Endometrial microvascular endothelial cells (primary cell): ENCODE results near the gene PNPLA5. TPM values are rescaled to one million over a fixed set of nuclear protein-coding genes. Genes with fewer than 3 reads are reported as not detected.

Experiments used
- in situ Hi-C: cut with HindIII; loops from 2 replicates; pipeline ENCODE4 v1.10.0; 2017; ENCODE audit warnings: low sequenced_read_pairs, low pct_unique_long_range_greater_than_20kb; ENCODE audit errors: inconsistent ontology term
- total RNA-seq: library from RNA; depleted of rRNA; stranded (reverse); fragments of >200 nt; gene quantifications from one replicate; pipeline ENCODE4 v1.2.3, GENCODE V29; 2015; ENCODE audit errors: inconsistent ontology term

The PNPLA5 gene
- total RNA-seq, 1 donor from 2014 or later, result not detected

DNA sequence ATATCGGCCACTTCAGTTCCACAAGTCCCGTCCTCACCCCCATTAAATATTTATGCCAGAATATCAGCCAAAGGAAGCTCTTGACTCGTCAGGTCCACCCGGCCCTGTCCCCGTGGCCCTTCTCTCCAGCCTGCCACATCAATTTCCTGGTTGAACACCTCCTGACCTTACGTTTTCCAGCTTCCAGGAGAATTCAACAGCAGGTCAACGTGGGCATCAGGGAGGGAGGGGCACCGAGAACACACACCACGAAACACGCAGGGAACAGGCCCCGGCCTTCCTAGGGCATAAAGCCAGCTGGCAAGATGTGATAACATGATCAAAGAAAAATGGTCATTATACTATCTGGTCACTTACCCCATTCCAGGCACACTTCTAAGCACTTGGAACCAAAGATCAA is 44.8 kb downstream of the PNPLA5 start:
- in situ Hi-C loops, result no loop called here

DNA sequence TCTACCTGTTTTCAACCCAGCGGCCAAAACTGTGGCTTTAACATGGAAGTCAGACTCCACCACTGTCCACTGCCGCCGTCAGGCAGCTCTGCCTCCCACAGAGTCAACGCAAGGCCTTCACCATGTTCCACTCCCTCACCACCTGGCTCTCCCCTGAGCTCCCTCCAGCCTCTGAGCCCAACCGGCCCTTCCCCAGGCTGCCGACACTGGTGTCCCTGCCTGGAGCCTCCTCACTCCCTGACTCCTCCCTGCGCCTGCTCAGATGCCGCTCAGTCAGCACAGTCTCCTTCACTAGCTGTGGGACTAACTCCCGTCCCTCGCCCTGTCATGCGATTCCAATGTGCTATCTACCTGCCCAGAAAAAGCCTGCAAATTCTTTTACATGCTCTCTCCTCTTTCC is 45.8 kb downstream of the PNPLA5 start:
- in situ Hi-C loops, result no loop called here

DNA sequence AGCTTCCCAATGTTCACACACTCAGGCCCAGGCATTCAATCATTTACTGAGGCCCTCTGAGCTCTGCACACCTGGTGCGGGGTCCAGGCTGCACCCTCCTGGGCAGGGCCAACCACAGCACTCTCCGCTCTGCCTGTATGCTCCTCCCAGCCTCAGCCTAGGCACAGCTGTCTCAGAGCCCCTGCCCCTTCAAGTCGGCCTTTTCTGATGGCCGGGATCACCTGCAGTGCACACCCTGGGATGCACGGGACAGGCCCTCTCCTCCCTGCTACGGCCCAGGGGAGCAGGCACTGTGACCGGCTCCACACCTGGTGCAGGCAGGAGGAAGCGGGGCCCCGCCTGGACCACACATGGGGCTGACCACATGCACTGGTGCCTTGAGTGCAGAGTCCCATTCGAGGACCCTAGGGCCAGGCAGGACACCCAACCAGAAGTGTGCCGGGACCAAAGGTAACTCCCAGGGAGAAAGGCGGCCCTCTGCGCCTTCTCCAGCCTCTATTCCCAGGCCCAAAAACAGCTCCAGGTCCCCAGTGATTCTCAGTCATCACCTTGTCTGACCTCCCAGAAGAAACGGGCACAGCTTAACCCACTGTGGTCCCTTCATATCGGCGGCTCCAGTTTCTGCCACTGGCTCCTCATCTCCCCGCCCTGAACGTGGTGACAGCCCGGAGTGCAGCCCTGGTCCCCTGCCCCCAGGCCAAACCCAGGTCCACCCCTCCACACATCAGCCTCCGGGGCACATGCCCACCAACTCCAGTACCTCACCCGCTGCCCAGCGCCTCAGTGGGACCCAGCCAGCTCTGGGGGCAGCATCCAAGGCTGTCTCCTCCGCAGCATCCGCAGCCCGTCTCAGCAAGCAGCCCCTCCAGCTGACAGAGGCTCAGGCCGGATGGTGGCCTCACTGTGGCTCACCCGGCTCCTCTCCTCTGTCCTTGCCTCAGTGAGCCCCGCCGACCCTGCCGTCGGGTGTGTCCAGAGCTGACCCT is 47.0 kb downstream of the PNPLA5 start:
- in situ Hi-C loops, result no loop called here

DNA sequence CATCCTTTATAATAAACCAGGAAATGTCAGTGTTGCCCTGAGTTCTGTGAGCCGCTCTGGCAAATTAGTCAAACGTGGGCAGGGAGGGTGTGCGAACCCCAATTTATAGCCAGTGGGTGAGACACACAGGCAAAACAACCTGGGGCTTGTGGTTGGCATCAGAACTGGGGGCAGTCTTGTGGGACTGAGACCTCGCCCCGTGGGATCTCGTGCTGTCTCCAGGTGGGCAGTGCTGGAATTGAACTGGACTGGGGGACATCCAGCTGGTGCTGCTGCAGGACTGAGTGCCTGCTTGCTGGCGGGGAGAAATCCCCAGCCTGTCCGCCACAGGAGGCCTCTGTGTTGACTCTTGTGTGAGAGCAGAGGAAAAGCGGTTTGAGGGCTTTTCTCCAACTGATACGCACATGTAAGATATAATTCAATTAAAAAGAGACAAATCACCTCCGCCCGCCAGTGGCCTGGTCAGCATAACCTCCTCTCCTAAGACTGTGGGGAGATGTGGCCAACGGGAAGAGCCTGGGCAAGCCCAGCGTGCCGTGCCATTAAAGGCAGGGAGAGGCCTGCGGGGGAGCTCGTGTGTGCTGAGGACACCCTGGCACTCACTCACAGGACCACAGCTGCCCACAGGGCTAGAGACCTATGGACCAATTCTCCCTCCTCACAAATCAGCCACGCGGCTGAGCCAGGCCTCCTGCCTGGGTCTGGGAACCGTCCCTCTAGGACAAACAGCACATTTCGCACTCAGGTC is 47.9 kb downstream of the PNPLA5 start:
- in situ Hi-C loops, result no loop called here

DNA sequence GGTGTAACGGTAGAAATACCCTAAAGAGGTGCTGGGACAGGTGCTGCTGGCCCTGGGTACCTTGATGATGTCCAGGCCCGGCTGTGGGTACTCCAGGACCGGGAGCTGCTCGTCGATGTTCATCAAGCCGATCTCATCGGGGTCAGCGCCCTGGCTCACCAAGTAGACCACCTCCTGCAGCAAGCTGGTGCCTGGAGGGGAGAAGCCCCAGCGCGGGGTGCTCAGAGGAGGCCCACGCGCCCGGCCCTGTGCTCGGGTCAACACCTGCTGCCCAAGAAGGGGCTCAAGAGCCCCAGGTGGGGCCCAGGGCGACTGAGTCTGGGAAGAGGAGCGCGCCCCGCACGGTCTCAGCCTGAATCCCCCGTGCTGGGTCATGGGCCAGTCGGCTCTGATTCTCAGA is 50.1 kb downstream of the PNPLA5 start:
- in situ Hi-C loops, result no loop called here

DNA sequence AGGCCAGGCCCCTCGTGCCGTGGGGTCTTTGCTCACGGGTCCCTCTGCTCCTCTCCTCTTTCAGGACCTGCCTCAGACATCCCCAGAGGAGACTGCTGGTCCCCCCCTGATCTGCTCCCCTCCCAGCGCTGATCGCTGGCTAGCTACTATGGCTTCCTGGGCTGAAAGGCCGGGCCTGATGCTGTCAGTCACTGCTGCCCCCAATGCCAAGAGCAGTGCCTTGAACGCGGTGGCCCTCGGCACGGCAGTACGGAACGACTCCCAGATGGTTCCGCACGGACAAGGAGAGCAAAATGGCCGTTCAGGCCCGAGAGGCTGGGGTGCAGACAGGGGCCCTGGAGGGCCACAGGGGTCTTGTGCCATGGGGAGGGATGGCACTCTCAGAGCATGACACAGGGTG is 51.0 kb downstream of the PNPLA5 start:
- in situ Hi-C loops, result no loop called here

DNA sequence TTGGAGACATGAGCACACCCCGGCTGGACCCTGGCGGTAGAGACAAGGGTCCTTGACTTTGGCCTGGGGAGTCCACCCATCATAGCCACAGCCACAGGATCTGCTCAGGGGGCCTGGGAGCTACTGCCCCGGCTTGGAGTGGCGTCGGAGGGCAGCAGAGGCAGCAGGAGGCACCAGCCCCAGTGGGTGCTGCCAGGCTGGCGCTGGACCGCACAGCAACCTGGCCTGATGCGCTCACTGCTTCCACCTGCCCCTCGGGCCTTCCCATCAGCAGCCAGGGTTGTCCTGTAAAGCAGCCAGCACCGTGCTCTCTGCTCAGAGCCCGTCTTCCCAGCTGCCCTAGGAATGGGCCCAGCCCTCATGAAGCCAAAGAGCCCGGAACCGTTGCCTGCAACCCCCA is 51.4 kb downstream of the PNPLA5 start:
- in situ Hi-C loops, result no loop called here

DNA sequence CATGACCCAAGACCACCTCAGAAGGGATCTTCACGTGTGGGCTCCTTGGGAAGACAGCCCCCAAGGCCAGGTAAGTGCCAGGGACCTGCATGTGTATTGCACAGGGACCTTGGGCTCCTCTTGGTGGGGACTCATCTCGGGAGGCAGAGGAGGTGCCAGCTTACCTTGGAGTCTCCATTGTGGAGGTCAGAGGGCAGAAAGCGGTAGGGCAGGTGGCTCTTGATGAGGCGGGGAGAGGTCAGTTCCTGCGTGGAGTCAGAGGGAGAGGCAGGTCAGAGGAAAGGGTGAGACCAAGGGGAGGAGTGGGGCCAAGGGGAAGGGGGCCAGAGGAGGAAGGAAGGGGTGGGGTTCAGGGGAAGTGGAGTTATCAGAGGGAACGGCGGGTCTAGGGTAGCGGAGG is 52.0 kb downstream of the PNPLA5 start:
- in situ Hi-C loops, result no loop called here

DNA sequence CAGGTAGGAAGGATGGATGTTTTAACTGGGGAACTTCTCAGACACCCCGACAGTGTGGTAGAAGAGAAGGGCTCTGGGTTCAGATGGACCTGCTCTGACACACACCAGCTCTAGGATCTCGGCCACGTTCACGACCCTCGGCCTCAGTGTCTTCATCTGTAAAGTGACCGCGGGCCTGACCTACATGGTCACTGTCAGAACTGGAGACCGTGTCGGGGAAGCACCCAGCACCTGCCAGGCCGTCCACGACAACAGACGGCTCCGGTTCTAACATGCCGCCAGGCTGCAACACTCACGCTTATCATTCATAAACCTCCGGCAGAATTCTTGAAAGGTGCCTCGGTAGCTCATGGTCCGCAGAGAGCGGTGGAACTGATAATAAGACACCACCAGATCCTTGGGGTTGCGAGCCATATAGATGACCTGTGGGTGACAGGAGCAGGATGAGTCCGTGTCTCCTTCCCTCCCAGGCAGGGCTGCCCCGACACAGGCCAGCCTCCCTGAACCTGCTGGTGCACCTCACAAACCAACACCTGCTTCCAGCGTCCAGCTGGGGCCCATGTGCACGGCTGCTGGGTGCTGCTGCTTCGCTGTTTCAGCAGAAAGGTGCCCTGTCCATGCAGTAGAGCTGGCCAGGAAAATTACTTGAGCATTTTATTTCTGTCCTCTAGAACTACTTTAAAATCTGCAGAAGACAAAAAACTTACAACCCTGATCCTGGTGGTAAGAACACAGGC is 53.1 kb downstream of the PNPLA5 start:
- in situ Hi-C loops, result no loop called here

DNA sequence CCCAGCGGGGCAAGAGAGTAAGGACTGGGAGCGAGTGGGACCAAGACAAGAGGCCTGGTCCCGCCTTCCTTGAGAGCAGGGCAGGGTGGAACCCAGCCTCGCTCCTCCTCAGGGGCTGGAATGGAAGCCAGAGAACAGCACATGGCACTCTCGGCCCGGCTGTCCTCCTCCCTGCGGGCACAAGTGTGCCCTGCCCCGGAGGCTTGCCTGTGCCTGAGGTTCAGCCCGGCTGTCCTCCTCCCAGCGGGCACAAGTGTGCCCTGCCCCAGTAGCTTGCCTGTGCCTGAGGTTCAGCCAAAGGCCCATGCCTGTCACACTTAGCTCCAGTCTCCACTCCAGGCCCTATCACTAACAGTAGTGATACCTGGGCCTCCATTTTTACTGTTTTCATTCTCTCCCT is 53.7 kb downstream of the PNPLA5 start:
- in situ Hi-C loops, result no loop called here

DNA sequence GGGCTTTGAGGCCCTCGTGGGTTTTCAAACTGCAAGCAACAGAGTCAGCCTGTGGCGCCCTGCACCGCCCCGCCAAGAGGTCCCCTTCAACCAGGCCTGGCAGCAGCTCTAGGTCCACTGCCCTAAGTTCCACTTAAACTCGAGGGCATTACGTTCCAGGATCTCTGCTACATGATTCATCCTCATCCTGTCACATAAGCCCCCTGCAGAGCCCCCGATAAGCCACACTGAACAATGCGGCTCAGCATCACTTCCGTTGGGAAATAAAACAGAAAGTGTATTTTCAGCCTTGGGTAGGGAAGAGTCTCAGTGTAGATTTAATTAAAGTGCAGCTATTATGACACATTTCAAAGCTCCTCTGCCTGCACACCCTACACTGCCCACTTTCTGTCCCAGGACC is 54.1 kb downstream of the PNPLA5 start:
- in situ Hi-C loops, result no loop called here

DNA sequence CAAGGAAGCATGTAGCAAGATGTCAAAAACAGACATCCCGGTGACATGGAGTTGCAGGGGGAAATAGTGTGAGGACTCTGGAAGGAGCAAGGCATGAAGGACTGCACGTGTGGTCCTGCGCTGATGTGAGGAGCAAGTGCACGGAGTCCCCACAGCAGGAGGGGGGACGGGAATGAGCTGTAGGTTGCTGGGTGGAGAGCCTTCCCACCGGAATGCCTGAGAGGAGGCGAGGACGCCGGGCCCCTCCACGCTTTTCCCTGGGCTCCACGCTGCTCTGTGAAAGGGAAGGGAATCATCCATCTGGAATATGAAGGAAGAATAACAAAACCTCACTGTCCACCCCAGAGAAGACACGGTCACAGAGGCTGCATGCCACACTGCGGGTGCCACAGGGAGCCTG is 56.1 kb downstream of the PNPLA5 start:
- in situ Hi-C loops, result no loop called here

DNA sequence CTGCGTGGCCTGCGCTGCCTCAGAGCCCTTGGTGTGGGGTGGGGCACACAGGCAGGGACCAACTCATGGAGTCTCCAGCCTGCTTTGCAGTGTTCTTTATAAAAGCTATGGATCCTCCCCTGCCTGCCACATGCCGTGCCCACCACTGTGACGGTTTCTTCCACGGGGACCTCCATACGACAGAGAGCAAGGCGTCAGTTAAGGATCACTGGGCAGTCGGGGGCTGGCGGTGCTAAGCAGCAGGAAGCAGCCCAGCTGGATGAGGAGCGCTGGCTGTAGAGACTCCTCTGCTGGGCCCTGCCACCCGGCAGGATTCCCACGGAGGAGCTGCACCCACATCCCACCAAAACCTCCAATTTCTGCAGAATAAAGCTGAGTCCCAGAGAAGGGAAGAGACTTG is 56.6 kb downstream of the PNPLA5 start:
- in situ Hi-C loops, result no loop called here

DNA sequence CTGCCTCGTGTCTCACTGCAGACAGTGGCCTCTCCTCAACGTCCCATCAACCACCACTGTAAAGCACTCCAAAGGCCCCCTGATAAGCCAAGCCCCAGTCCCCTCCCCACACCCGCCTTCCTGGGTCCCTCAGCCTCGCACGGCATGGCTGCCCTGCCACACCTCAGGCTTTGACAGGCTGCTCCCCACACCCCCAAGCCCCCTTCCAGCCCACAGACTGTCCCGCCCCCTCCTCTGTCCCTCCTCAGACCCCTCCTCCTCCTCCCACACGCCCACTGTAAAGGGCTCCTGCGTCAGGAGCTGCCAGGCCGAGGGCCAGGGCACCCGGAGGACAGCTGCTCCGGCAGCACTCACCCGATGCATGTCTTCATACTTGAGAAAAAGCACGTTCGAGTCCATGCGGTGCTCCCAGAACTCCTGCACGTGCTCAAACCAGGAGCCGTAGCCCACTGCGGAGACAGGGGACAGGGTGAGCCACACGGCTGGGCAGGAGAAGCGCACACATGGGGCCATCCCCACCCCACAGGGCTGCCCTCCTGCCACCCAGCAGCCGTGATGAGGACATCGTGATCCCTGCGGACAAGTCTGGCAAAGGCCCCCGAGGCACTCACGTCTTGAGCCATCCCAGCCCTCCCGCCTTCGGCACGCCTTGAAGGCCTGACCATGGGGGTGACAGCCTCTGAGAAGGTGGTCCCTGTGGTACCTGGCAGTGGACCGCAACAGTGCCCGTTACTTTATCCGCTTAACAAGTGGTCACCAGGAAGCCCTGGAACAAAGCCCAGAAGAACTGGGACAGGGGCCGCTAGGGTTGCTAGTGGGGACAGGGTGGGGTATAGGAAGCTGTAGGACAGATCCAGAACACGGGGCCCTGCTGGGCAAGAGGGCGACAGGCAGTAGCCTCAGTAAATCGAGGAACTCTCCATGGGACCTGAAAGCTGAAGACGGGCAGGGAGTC is 58.2 kb downstream of the PNPLA5 start:
- in situ Hi-C loops, result no loop called here

DNA sequence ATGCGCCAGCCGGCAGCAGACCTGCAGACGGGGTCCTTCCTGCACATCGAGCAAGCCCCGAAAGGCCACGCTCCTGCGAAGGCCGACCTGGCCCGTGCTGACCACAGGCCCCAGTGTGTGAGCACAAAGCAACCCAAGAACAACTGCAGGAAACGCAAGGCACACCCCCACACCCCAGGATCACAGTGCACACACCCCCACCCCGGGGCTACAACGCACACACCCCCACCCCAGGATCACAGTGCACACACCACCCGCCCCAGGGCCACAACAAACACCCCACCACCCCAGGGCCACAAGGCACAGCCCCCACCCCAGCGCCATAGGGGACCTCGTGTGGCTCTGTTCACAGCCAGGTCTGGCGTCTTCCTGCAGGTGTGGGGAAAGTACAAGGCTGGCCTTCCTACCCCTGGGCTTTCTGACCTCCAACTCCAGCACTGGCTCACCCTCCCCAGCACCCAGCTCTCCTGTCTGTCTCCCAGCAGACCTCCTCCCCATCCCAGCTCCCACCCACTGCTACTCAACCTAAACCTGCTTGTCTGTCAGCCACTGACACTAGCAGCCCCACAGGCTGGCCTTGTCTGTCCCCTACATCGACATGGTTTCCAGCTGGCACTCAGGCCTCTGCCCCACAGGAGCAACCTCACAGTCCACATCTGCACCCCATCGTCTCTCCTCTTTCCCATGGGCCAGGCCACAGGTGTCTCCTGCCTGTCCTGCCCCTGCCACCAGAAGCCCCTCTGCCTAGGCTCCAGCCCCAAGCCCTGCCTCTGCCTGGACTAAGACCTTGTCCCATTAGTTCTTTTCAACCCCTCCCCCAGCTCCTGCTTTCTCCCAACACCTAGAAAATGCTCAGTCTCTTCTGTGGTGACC is 59.2 kb downstream of the PNPLA5 start:
- in situ Hi-C loops, result no loop called here

DNA sequence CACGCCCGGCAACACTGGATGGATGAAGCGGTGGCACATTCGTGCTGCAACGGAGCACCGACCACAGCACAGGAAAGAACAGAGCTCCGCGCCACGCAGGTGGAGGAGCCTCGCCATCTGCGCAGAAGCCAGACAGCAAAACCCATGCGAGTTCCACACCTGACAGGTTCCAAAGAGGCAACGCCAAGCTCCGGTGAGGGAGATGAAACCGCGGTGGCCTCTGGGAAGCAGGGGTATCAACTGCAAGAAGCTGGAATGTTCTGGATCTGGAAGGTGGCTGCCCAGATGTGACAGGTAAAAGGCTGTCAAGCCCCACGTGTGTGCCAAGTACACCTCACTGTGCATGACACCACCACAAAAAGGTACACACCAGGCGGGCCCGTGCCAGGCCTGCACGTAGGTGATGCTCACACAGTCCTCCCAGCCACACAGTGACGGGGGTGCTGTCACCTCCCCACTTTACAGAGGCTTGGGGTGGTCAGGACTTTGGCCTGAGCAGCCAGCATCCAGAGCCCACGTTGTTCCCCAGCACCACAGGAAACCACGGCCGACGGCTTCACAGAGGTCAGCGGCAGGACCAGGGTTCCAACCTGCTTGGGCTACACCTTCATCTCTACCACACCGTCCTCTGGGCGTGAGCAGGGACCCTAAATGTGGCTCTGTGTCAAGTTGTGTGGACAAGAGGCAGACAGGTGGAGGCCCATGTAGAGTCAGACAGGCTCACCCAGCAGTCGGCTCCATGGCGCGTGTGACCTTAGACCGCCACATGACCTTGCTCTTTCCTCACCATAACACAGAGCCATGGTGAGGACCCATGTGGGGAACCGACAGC is 60.0 kb downstream of the PNPLA5 start:
- in situ Hi-C loops, result no loop called here
